Endothelial cell (in vitro differentiated cells): Measurements from ENCODE around the gene LARP1. TPM values are rescaled to one million over a fixed set of nuclear protein-coding genes. Genes with fewer than 3 reads are reported as not detected.

ENCODE experiments used
- DNase-seq: peaks from one replicate; pipeline ENCODE4 v3.0.0; 2021; ENCODE audit warnings: low spot score
- H3K27ac Mint-ChIP-seq: one replicate; pipeline ENCODE4 v1.8.0; 2021; ENCODE audit warnings: mixed read lengths, inconsistent platforms; ENCODE audit not compliant: unreplicated experiment
- H3K27me3 Mint-ChIP-seq: one replicate; pipeline ENCODE4 v1.8.0; 2021; ENCODE audit warnings: mild to moderate bottlenecking, moderate library complexity, mixed read lengths, inconsistent platforms; ENCODE audit not compliant: unreplicated experiment
- H3K36me3 Mint-ChIP-seq: one replicate; pipeline ENCODE4 v1.8.0; 2021; ENCODE audit warnings: mild to moderate bottlenecking, low read depth, mixed read lengths, inconsistent platforms; ENCODE audit not compliant: unreplicated experiment
- H3K4me1 Mint-ChIP-seq: one replicate; pipeline ENCODE4 v1.8.0; 2021; ENCODE audit warnings: mild to moderate bottlenecking, mixed read lengths, inconsistent platforms; ENCODE audit not compliant: unreplicated experiment
- H3K4me3 Mint-ChIP-seq: one replicate; pipeline ENCODE4 v1.8.0; 2021; ENCODE audit warnings: mild to moderate bottlenecking, mixed read lengths, inconsistent platforms; ENCODE audit not compliant: unreplicated experiment
- H3K9me3 Mint-ChIP-seq: one replicate; pipeline ENCODE4 v1.8.0; 2021; ENCODE audit warnings: mixed read lengths, inconsistent platforms; ENCODE audit not compliant: unreplicated experiment
- total RNA-seq: library from RNA; stranded (reverse); fragmentation: NEBNext Ultra II Directional; extraction: Animal tissue kit (Norgen Biotek cat#: 25700); gene quantifications from one replicate; pipeline ENCODE4 v1.2.1, GENCODE V29; 2021; ENCODE audit not compliant: unreplicated experiment
- TF ChIP-seq, protein P1 (sequence below): fragments of 200-600 bp; sonication (generic); IDR thresholded peaks from one replicate; pipeline ENCODE4 v1.5.0; 2021; ENCODE audit warnings: antibody characterized with exemption; ENCODE audit not compliant: unreplicated experiment

Gene LARP1
- total RNA-seq, 1 donor from 2014 or later = 198 TPM

DNA sequence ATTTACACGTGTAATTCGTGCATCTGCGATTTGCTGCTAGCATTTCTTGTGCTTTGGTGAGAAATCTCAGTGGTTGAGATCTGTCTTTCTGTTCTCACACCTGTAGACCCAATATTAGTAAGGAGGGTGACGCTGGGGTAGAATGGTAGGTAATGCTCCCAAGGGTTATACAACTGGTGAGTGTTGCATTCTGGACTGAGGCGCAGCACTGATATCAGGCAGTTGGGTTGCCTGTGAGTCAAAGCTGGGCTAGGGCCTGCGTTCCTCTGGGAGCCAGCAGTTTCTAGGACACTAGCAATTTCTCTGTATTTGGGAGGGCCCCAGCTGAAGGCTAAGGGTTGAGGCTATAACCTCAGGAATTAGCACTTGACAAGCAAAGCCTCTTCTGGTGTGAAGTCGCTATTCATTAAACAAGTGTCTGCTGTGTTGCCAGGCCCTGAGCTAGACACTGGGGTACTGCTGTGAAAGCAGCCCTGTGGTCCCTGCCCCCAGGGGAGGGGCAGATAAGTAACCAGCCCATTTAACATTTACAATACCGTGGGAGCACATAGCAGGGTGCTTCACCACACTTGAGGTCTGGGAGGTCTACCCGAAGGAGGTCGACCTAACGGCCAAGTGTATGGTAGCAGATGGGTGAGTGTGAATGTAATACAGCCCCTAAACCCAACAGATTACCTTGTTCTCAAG, 28.7 kb downstream of the LARP1 start:
- Mint-ChIP-seq H3K4me1 (peaks cover 63% of the 10 kb centered on the region), H3K36me3 (no peaks in the 10 kb centered on the region), H3K27me3 (peaks cover 1% of the 10 kb centered on the region), H3K27ac (no peak overlapping the region), H3K4me3 (no peak overlapping the region), H3K9me3 (no peaks in the 10 kb centered on the region)
- DNase-seq = no peak
- TF ChIP-seq, protein P1, sequence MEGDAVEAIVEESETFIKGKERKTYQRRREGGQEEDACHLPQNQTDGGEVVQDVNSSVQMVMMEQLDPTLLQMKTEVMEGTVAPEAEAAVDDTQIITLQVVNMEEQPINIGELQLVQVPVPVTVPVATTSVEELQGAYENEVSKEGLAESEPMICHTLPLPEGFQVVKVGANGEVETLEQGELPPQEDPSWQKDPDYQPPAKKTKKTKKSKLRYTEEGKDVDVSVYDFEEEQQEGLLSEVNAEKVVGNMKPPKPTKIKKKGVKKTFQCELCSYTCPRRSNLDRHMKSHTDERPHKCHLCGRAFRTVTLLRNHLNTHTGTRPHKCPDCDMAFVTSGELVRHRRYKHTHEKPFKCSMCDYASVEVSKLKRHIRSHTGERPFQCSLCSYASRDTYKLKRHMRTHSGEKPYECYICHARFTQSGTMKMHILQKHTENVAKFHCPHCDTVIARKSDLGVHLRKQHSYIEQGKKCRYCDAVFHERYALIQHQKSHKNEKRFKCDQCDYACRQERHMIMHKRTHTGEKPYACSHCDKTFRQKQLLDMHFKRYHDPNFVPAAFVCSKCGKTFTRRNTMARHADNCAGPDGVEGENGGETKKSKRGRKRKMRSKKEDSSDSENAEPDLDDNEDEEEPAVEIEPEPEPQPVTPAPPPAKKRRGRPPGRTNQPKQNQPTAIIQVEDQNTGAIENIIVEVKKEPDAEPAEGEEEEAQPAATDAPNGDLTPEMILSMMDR = no peak

DNA sequence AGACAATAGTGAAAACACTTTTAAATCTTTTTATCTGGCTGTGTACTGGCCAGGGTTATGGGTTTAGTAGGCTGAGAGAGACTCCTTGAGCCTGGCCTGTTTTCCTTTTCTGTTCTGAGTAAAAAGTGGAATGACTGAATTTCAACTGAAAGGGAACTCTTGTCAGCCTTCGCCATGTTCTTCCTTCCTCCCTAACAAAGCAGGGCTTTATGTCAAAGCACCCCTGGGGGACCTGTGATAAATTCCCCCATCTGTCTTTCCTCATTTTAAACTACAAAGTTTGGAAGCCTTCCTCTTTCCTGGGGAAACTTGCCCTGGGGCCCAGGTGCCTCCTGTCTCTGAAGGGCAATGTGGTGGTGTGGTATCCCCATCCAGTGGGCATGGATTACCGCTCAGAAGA, 29.7 kb downstream of the LARP1 start:
- no peak overlapping the region for H3K4me3 Mint-ChIP-seq

DNA sequence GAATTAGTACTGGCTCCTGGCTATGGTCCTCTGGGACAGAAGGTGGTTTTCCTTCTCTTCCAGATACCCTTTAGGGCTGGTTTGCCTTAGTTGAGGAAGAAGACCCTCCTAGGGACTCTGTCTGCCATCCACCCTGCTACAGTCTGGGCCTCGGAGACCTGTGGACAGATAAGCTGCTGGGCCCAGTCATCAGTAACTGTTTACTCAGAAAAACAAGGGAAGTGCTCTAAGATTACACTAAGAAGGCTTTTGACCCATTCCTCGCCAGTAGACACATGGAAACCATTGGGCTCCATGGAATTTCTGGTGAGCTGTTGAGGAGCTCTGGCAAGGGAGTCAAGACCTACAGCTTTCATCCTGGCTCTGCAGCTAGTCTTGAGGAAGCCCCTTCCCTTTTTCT, 31.2 kb downstream of the LARP1 start:
- Mint-ChIP-seq H3K36me3 (peaks cover 5% of the 10 kb centered on the region), H3K27me3 (peaks cover 1% of the 10 kb centered on the region), H3K27ac (no peak overlapping the region), H3K9me3 (no peaks in the 10 kb centered on the region), H3K4me3 (no peak overlapping the region), H3K4me1 (peaks cover 63% of the 10 kb centered on the region)
- no peak for DNase-seq
- TF ChIP-seq, protein P1 = no peak

More for the DNA sequence above, 29.7 kb downstream of the LARP1 start:
- TF ChIP-seq, protein P1 = no peak
- H3K36me3 Mint-ChIP-seq = no peaks in the 10 kb centered on the region
- peak overlapping the region; percentile 11 for H3K27ac Mint-ChIP-seq
- H3K9me3 Mint-ChIP-seq = no peaks in the 10 kb centered on the region
- DNase-seq = no peak
- H3K4me1 Mint-ChIP-seq = peaks cover 63% of the 10 kb centered on the region
- peaks cover 1% of the 10 kb centered on the region for H3K27me3 Mint-ChIP-seq

DNA sequence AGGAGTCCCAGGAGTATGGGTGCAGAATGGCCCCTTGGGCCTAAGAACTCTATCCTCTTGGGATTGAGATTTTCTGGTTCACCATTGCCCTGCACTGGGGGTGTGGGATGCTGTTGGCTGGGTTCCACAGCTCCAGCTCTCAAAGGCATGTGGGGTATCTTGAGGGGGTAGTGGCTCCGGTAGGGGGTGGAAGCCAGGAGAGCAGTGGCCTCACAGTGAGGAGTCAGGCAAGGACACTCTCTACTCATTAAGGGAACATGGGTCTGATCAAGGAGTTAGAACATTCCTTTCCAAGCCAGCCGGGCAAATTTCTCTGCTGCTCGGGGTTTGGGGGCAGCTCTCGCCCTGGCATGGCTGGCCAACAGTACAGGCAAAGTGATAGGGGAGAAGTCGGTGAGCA, 33.0 kb downstream of the LARP1 start:
- H3K4me3 Mint-ChIP-seq = peak overlapping the region; percentile 82
- no peak for DNase-seq
- no peaks in the 10 kb centered on the region for H3K9me3 Mint-ChIP-seq
- H3K27ac Mint-ChIP-seq = peak overlapping the region; percentile 93
- H3K36me3 Mint-ChIP-seq = peaks cover 18% of the 10 kb centered on the region
- TF ChIP-seq, protein P1 = no peak
- H3K4me1 Mint-ChIP-seq = peaks cover 59% of the 10 kb centered on the region
- H3K27me3 Mint-ChIP-seq = peaks cover 2% of the 10 kb centered on the region

DNA sequence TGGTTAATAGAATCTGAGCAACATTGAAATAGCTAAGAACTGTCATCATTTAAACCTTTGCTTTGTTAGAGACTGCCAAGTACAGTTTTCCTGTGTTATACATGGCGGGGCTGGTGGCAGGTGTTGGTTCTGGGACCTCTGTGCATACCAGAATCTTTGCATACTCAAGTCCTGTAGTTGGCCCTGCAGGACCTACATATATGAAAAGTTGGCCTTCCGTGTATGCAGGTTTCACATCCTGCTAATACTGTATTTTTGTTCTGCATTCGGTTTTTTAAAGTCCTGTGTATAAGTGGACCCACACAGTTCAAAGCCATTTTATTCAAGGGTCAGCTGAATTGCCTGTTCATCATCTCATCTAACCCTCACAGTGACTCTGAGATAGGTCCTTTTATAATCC, 36.4 kb downstream of the LARP1 start:
- no peak overlapping the region for H3K27ac Mint-ChIP-seq
- H3K4me3 Mint-ChIP-seq = no peak overlapping the region
- no peaks in the 10 kb centered on the region for H3K9me3 Mint-ChIP-seq
- peaks cover 39% of the 10 kb centered on the region for H3K4me1 Mint-ChIP-seq
- peaks cover 4% of the 10 kb centered on the region for H3K27me3 Mint-ChIP-seq
- no peak for DNase-seq
- TF ChIP-seq, protein P1 = no peak
- H3K36me3 Mint-ChIP-seq = peaks cover 35% of the 10 kb centered on the region
